Measurements from ENCODE around the gene TMED4.
A peak's percentile ranks its signal among the peaks of the same experiment; 100 is the strongest.
"Not testable (repeated sequence)": the region's sequence is repeated elsewhere in the genome, so short reads cannot be mapped to it uniquely, and the experiment has no call there.

TMED4 gene

GRCh38 chr7:44568771-44569560, 13.1 kb downstream of the TMED4 start:
- no peak for DNase-seq

GRCh38 chr7:44567884-44568283, 14.1 kb downstream of the TMED4 start:
- DNase-seq = no peak

- DNase-seq = no peak
Observed at GRCh38 chr7:44566680-44567079, 15.4 kb downstream of the TMED4 start.

- DNase-seq = no peak
Observed at GRCh38 chr7:44565795-44566559, 16.1 kb downstream of the TMED4 start.

GRCh38 chr7:44565097-44565794, 16.8 kb downstream of the TMED4 start:
- peak; percentile 32 for DNase-seq

GRCh38 chr7:44564606-44565005, 17.4 kb downstream of the TMED4 start:
- no peak for DNase-seq

GRCh38 chr7:44563171-44563679, 18.8 kb downstream of the TMED4 start:
- DNase-seq = no peak

- not testable (repeated sequence) for DNase-seq
Observed at GRCh38 chr7:44562622-44562962, 19.4 kb downstream of the TMED4 start.

- peak; percentile 21 for DNase-seq
Observed at GRCh38 chr7:44561962-44562621, 19.9 kb downstream of the TMED4 start.

- DNase-seq = no peak
Observed at GRCh38 chr7:44561481-44561880, 20.6 kb downstream of the TMED4 start.

- no peak for DNase-seq
Observed at GRCh38 chr7:44559485-44559884, 22.5 kb downstream of the TMED4 start.

GRCh38 chr7:44557485-44557884, 24.5 kb downstream of the TMED4 start:
- no peak for DNase-seq

GRCh38 chr7:44555350-44555749, 26.7 kb downstream of the TMED4 start:
- no peak for DNase-seq

- not testable (repeated sequence) for DNase-seq
Observed at GRCh38 chr7:44552473-44553005, 29.5 kb downstream of the TMED4 start.

GRCh38 chr7:44549457-44549856, 32.6 kb downstream of the TMED4 start:
- DNase-seq = no peak

- DNase-seq = no peak
Observed at GRCh38 chr7:44548893-44549292, 33.1 kb downstream of the TMED4 start.

- no peak for DNase-seq
Observed at GRCh38 chr7:44547536-44548231, 34.3 kb downstream of the TMED4 start.

GRCh38 chr7:44541876-44542610, 40.0 kb downstream of the TMED4 start:
- DNase-seq = no peak

GRCh38 chr7:44541028-44541869, 40.8 kb downstream of the TMED4 start, which contains the start of gene NPC1L1:
Gene NPC1L1 (minus strand): TSS chr7:44541330. CDS start chr7:44541259, 71 bp downstream.
- no peak for DNase-seq

- no peak for DNase-seq
Observed at GRCh38 chr7:44540592-44541027, 41.4 kb downstream of the TMED4 start.
